ENCODE measurements around the gene EPS8L2. TPM values are rescaled to one million over a fixed set of nuclear protein-coding genes. Genes with fewer than 3 reads are reported as not detected.
A peak's percentile ranks its signal among the peaks of the same experiment; 100 is the strongest.

The EPS8L2 gene
- polyA plus RNA-seq, 3 donors from 2014 or later = 12.9 to 15.1 (median 15.0) TPM

- DNase-seq = no peak
- Mint-ChIP-seq H3K4me3 (peak overlapping the region in 2 of 5 donors; percentile 39 to 65), H3K4me1 (peaks cover 6 to 7% of the 10 kb centered on the region in 2 donors), H3K27me3 (ENCODE audit: low read depth in 3 of 3) (peaks cover 6 to 12% (median 11%) of the 10 kb centered on the region in 3 donors), H3K9me3 (no peaks in the 10 kb centered on the region), H3K27ac (no peak overlapping the region), H3K36me3 (no peaks in the 10 kb centered on the region)
These were observed 14.7 kb downstream of the EPS8L2 start for GRCh38 chr11:720642-721246.

GRCh38 chr11:721247-721740 is 15.3 kb downstream of the EPS8L2 start:
- no peak for DNase-seq
- peaks cover 6 to 12% (median 11%) of the 10 kb centered on the region in 3 donors for H3K27me3 Mint-ChIP-seq (ENCODE audit: low read depth in 3 of 3)
- peak overlapping the region in 3 of 5 donors; percentile 12 to 63 (median 52) for H3K4me3 Mint-ChIP-seq
- peaks cover 6 to 7% of the 10 kb centered on the region in 2 donors for H3K4me1 Mint-ChIP-seq
- H3K27ac Mint-ChIP-seq = no peak overlapping the region
- H3K9me3 Mint-ChIP-seq = no peaks in the 10 kb centered on the region
- H3K36me3 Mint-ChIP-seq = no peaks in the 10 kb centered on the region

GRCh38 chr11:721741-722345 is 15.8 kb downstream of the EPS8L2 start:
- H3K36me3 Mint-ChIP-seq = no peaks in the 10 kb centered on the region
- DNase-seq = peak in 1 of 3 donors; percentile 21
- H3K9me3 Mint-ChIP-seq = no peaks in the 10 kb centered on the region
- H3K4me3 Mint-ChIP-seq = peak overlapping the region in 2 of 5 donors; percentile 12 to 52
- H3K27me3 Mint-ChIP-seq (ENCODE audit: low read depth in 3 of 3) = peaks cover 6 to 12% (median 11%) of the 10 kb centered on the region in 3 donors
- no peak overlapping the region for H3K27ac Mint-ChIP-seq
- H3K4me1 Mint-ChIP-seq = peaks cover 7 to 8% of the 10 kb centered on the region in 2 donors

- H3K4me1 Mint-ChIP-seq = peaks cover 7 to 9% of the 10 kb centered on the region in 2 donors
- H3K27me3 Mint-ChIP-seq (ENCODE audit: low read depth in 3 of 3) = peaks cover 6 to 12% (median 11%) of the 10 kb centered on the region in 3 donors
- no peak overlapping the region for H3K4me3 Mint-ChIP-seq
- no peaks in the 10 kb centered on the region for H3K9me3 Mint-ChIP-seq
- no peak for DNase-seq
- H3K27ac Mint-ChIP-seq = no peak overlapping the region
- no peaks in the 10 kb centered on the region for H3K36me3 Mint-ChIP-seq
These were observed 16.3 kb downstream of the EPS8L2 start for GRCh38 chr11:722346-722811.

GRCh38 chr11:723120-723883 is 17.3 kb downstream of the EPS8L2 start:
- Mint-ChIP-seq H3K9me3 (no peaks in the 10 kb centered on the region), H3K4me3 (peak overlapping the region; percentile 55 to 90 (median 74)), H3K36me3 (no peaks in the 10 kb centered on the region), H3K27ac (peak overlapping the region in 3 of 6 donors; percentile 37 to 69 (median 57)), H3K4me1 (peaks cover 7 to 9% of the 10 kb centered on the region in 2 donors), H3K27me3 (ENCODE audit: low read depth in 3 of 3) (peaks cover 6 to 12% (median 8%) of the 10 kb centered on the region in 3 donors)
- DNase-seq = peak; percentile 60 to 66 (median 65)

- H3K36me3 Mint-ChIP-seq = no peaks in the 10 kb centered on the region
These were observed 18.2 kb downstream of the EPS8L2 start for GRCh38 chr11:724049-724777.

GRCh38 chr11:724778-725386 is 18.9 kb downstream of the EPS8L2 start:
- H3K9me3 Mint-ChIP-seq = no peaks in the 10 kb centered on the region
- peaks cover 6 to 10% (median 6%) of the 10 kb centered on the region in 3 donors for H3K27me3 Mint-ChIP-seq (ENCODE audit: low read depth in 3 of 3)
- no peak overlapping the region for H3K27ac Mint-ChIP-seq
- H3K4me1 Mint-ChIP-seq = peaks cover 7 to 9% of the 10 kb centered on the region in 2 donors
- H3K36me3 Mint-ChIP-seq = no peaks in the 10 kb centered on the region
- H3K4me3 Mint-ChIP-seq = peak overlapping the region in 3 of 5 donors; percentile 53 to 65 (median 59)
- DNase-seq = no peak

More at GRCh38 chr11:724049-724777, 18.2 kb downstream of the EPS8L2 start:
- Mint-ChIP-seq H3K4me3 (peak overlapping the region in 1 of 5 donors; percentile 59), H3K9me3 (no peaks in the 10 kb centered on the region), H3K4me1 (peaks cover 7 to 9% of the 10 kb centered on the region in 2 donors), H3K27ac (no peak overlapping the region), H3K27me3 (ENCODE audit: low read depth in 3 of 3) (peaks cover 6 to 10% (median 7%) of the 10 kb centered on the region in 3 donors)
- DNase-seq = no peak

GRCh38 chr11:725624-726202 is 19.7 kb downstream of the EPS8L2 start:
- no peak for DNase-seq
- H3K9me3 Mint-ChIP-seq = no peaks in the 10 kb centered on the region
- peak overlapping the region in 3 of 5 donors; percentile 53 to 75 (median 71) for H3K4me3 Mint-ChIP-seq
- no peak overlapping the region for H3K27ac Mint-ChIP-seq
- H3K4me1 Mint-ChIP-seq = peaks cover 7 to 9% of the 10 kb centered on the region in 2 donors
- no peaks in the 10 kb centered on the region for H3K36me3 Mint-ChIP-seq
- H3K27me3 Mint-ChIP-seq (ENCODE audit: low read depth in 3 of 3) = peaks cover 5 to 7% (median 6%) of the 10 kb centered on the region in 3 donors

GRCh38 chr11:726278-727220 is 20.5 kb downstream of the EPS8L2 start:
- no peaks in the 10 kb centered on the region for H3K9me3 Mint-ChIP-seq
- DNase-seq = peak; percentile 46 to 52 (median 51)
- peaks cover 5 to 7% (median 6%) of the 10 kb centered on the region in 3 donors for H3K27me3 Mint-ChIP-seq (ENCODE audit: low read depth in 3 of 3)
- no peak overlapping the region for H3K27ac Mint-ChIP-seq
- peak overlapping the region; percentile 62 to 75 (median 70) for H3K4me3 Mint-ChIP-seq
- no peaks in the 10 kb centered on the region for H3K36me3 Mint-ChIP-seq
- peaks cover 7% of the 10 kb centered on the region in 2 donors for H3K4me1 Mint-ChIP-seq

GRCh38 chr11:727281-727701 is 21.3 kb downstream of the EPS8L2 start:
- no peak overlapping the region for H3K27ac Mint-ChIP-seq
- no peaks in the 10 kb centered on the region for H3K9me3 Mint-ChIP-seq
- DNase-seq = no peak
- H3K36me3 Mint-ChIP-seq = no peaks in the 10 kb centered on the region
- H3K4me1 Mint-ChIP-seq = peaks cover 7% of the 10 kb centered on the region in 2 donors
- H3K4me3 Mint-ChIP-seq = no peak overlapping the region
- H3K27me3 Mint-ChIP-seq (ENCODE audit: low read depth in 3 of 3) = peaks cover 4 to 7% (median 5%) of the 10 kb centered on the region in 3 donors

GRCh38 chr11:727859-728748 is 22.1 kb downstream of the EPS8L2 start:
- H3K4me1 Mint-ChIP-seq = peaks cover 5 to 6% of the 10 kb centered on the region in 2 donors
- H3K4me3 Mint-ChIP-seq = no peak overlapping the region
- no peak overlapping the region for H3K27ac Mint-ChIP-seq
- H3K36me3 Mint-ChIP-seq = no peaks in the 10 kb centered on the region
- no peaks in the 10 kb centered on the region for H3K9me3 Mint-ChIP-seq
- H3K27me3 Mint-ChIP-seq (ENCODE audit: low read depth in 3 of 3) = peaks cover 3 to 6% (median 4%) of the 10 kb centered on the region in 3 donors
- DNase-seq = peak; percentile 72 to 76 (median 75)

Data from immature natural killer cell (primary cell).